ENCODE data around the gene C1GALT1. TPM values are rescaled to one million over a fixed set of nuclear protein-coding genes. Genes with fewer than 3 reads are reported as not detected.

Gene C1GALT1
- total RNA-seq, 1 donor from 2014 or later = 11.0 TPM

GRCh38 chr7:7276161-7276560, 93.8 kb downstream of the C1GALT1 start:
- intact Hi-C loops (cut with DNase I) = no loop called here
- no peaks in the 10 kb centered on the region for H3K4me1 ChIP-seq
- no peaks in the 10 kb centered on the region for H3K27me3 ChIP-seq
- no peak for DNase-seq (ENCODE audit: low spot score in 2 of 2)
- no peak overlapping the region for H3K27ac ChIP-seq
- H3K4me3 ChIP-seq = no peak overlapping the region
- no peaks in the 10 kb centered on the region for H3K36me3 ChIP-seq
- no peak for TF ChIP-seq CTCF (IDR thresholded peaks at IDR 0.05)
- no peaks in the 10 kb centered on the region for H3K9me3 ChIP-seq

- H3K9me3 ChIP-seq = peaks cover 0 to 9% of the 10 kb centered on the region in 2 donors
- H3K27me3 ChIP-seq = no peaks in the 10 kb centered on the region
- TF ChIP-seq CTCF (IDR thresholded peaks at IDR 0.05) = no peak
- H3K4me3 ChIP-seq = no peak overlapping the region
- DNase-seq (ENCODE audit: low spot score in 2 of 2) = no peak
- no peaks in the 10 kb centered on the region for H3K36me3 ChIP-seq
- no peaks in the 10 kb centered on the region for H3K4me1 ChIP-seq
- intact Hi-C loops (cut with DNase I) = no loop called here
- no peak overlapping the region for H3K27ac ChIP-seq
These were observed 108.2 kb downstream of the C1GALT1 start for GRCh38 chr7:7290429-7291122.

GRCh38 chr7:7292085-7292484, 109.7 kb downstream of the C1GALT1 start:
- Histone ChIP-seq H3K9me3 (no peaks in the 10 kb centered on the region), H3K4me1 (no peaks in the 10 kb centered on the region), H3K27me3 (no peaks in the 10 kb centered on the region), H3K36me3 (no peaks in the 10 kb centered on the region), H3K27ac (no peak overlapping the region), H3K4me3 (no peak overlapping the region)
- intact Hi-C loops (cut with DNase I) = no loop called here
- no peak for DNase-seq (ENCODE audit: low spot score in 2 of 2)
- no peak for TF ChIP-seq CTCF (IDR thresholded peaks at IDR 0.05)

- no peaks in the 10 kb centered on the region for H3K27me3 ChIP-seq
- H3K27ac ChIP-seq = no peak overlapping the region
- no peaks in the 10 kb centered on the region for H3K9me3 ChIP-seq
- H3K4me3 ChIP-seq = no peak overlapping the region
- no peak for DNase-seq (ENCODE audit: low spot score in 2 of 2)
- no peak for TF ChIP-seq CTCF (IDR thresholded peaks at IDR 0.05)
- no peaks in the 10 kb centered on the region for H3K4me1 ChIP-seq
- H3K36me3 ChIP-seq = no peaks in the 10 kb centered on the region
- intact Hi-C loops (cut with DNase I) = no loop called here
These were observed 110.3 kb downstream of the C1GALT1 start for GRCh38 chr7:7292608-7293007.

GRCh38 chr7:7293092-7293491, 110.7 kb downstream of the C1GALT1 start:
- no peak for TF ChIP-seq CTCF (IDR thresholded peaks at IDR 0.05)
- H3K27me3 ChIP-seq = no peaks in the 10 kb centered on the region
- DNase-seq (ENCODE audit: low spot score in 2 of 2) = no peak
- no peaks in the 10 kb centered on the region for H3K9me3 ChIP-seq
- H3K36me3 ChIP-seq = no peaks in the 10 kb centered on the region
- H3K4me1 ChIP-seq = no peaks in the 10 kb centered on the region
- H3K4me3 ChIP-seq = no peak overlapping the region
- no peak overlapping the region for H3K27ac ChIP-seq
- intact Hi-C loops (cut with DNase I) = no loop called here

GRCh38 chr7:7294911-7295310, 112.6 kb downstream of the C1GALT1 start:
- H3K4me3 ChIP-seq = no peak overlapping the region
- TF ChIP-seq CTCF (IDR thresholded peaks at IDR 0.05) = no peak
- no peaks in the 10 kb centered on the region for H3K27me3 ChIP-seq
- intact Hi-C loops (cut with DNase I) = no loop called here
- no peaks in the 10 kb centered on the region for H3K9me3 ChIP-seq
- no peak for DNase-seq (ENCODE audit: low spot score in 2 of 2)
- no peaks in the 10 kb centered on the region for H3K36me3 ChIP-seq
- no peaks in the 10 kb centered on the region for H3K4me1 ChIP-seq
- no peak overlapping the region for H3K27ac ChIP-seq

All from ascending aorta (tissue), 2 donors.